HUES6 (cell line): ENCODE data around the gene DPT.

Source experiments
- H3K27ac ChIP-seq: 2 replicates; pipeline ENCODE4 v1.7.0; 2013; ENCODE audit warnings: low read depth, mild to moderate bottlenecking, low read length, inconsistent platforms
- H3K27me3 ChIP-seq: 2 replicates; pipeline ENCODE4 v1.6.1; 2013; ENCODE audit warnings: low read length; ENCODE audit not compliant: control insufficient read depth, insufficient read depth
- H3K36me3 ChIP-seq: 2 replicates; pipeline ENCODE4 v1.6.1; 2013; ENCODE audit warnings: low read length; ENCODE audit not compliant: control insufficient read depth, insufficient read depth
- H3K4me1 ChIP-seq: 2 replicates; pipeline ENCODE4 v1.6.1; 2013; ENCODE audit warnings: low read length; ENCODE audit not compliant: control insufficient read depth, insufficient read depth
- H3K4me3 ChIP-seq: 2 replicates; pipeline ENCODE4 v1.5.1; 2013; ENCODE audit warnings: low read depth, low read length
- H3K9ac ChIP-seq: one replicate; pipeline ENCODE4 v1.6.1; 2013; ENCODE audit warnings: mild to moderate bottlenecking, low read length
- H3K9me3 ChIP-seq: 2 replicates; pipeline ENCODE4 v1.6.1; 2013; ENCODE audit warnings: low read depth, low read length; ENCODE audit not compliant: control insufficient read depth, insufficient read depth

DPT gene

GRCh38 chr1:168654198-168654915 is 74.6 kb downstream of the DPT start:
- no peak overlapping the region for H3K4me3 ChIP-seq
- H3K9me3 ChIP-seq, result no peaks in the 10 kb centered on the region
- H3K27ac ChIP-seq, result no peak overlapping the region
- H3K36me3 ChIP-seq, result no peaks in the 10 kb centered on the region
- 0 out of 2 replicates have a peak, but pooled peaks cover 2% of the 10 kb centered on the region for H3K4me1 ChIP-seq
- H3K27me3 ChIP-seq, result no peaks in the 10 kb centered on the region
- H3K9ac ChIP-seq, result no peak overlapping the region

GRCh38 chr1:168653567-168653966 is 75.4 kb downstream of the DPT start:
- H3K9me3 ChIP-seq, result no peaks in the 10 kb centered on the region
- H3K27me3 ChIP-seq, result no peaks in the 10 kb centered on the region
- H3K4me1 ChIP-seq, result 0 out of 2 replicates have a peak, but pooled peaks cover 2% of the 10 kb centered on the region
- no peak overlapping the region for H3K4me3 ChIP-seq
- H3K27ac ChIP-seq, result no peak overlapping the region
- H3K36me3 ChIP-seq, result no peaks in the 10 kb centered on the region
- no peak overlapping the region for H3K9ac ChIP-seq

- no peaks in the 10 kb centered on the region for H3K27me3 ChIP-seq
- H3K4me1 ChIP-seq, result no peaks in the 10 kb centered on the region
- no peak overlapping the region for H3K4me3 ChIP-seq
- no peak overlapping the region for H3K9ac ChIP-seq
- H3K36me3 ChIP-seq, result no peaks in the 10 kb centered on the region
- H3K27ac ChIP-seq, result no peak overlapping the region
- no peaks in the 10 kb centered on the region for H3K9me3 ChIP-seq
Measured at GRCh38 chr1:168645721-168646120, 83.3 kb downstream of the DPT start.
